HG03520 (cell line): ENCODE data around the gene ARID3A.
"Not testable (repeated sequence)": the region's sequence is repeated elsewhere in the genome, so short reads cannot be mapped to it uniquely, and the experiment has no call there.

Experiments used
- ATAC-seq: cut with Tn5 transposase; IDR thresholded peaks from one replicate; pipeline ENCODE4 v1.9.1; 2021; ENCODE audit warnings: mild to moderate bottlenecking, moderate library complexity; ENCODE audit not compliant: unreplicated experiment

ARID3A gene

GRCh38 chr19:945401-946252 lies 19.8 kb downstream of the ARID3A start:
- no peak for ATAC-seq

GRCh38 chr19:947090-947706 lies 21.4 kb downstream of the ARID3A start:
- no peak for ATAC-seq

GRCh38 chr19:947707-948539 lies 22.1 kb downstream of the ARID3A start:
- peak; percentile 61 for ATAC-seq

- ATAC-seq: no peak
Measured at GRCh38 chr19:948842-949496, 23.1 kb downstream of the ARID3A start.

GRCh38 chr19:950352-951066 lies 24.7 kb downstream of the ARID3A start:
- ATAC-seq: no peak

GRCh38 chr19:952049-952679 lies 26.3 kb downstream of the ARID3A start:
- no peak for ATAC-seq

- ATAC-seq: no peak
Measured at GRCh38 chr19:952680-953444, 27.0 kb downstream of the ARID3A start.

- ATAC-seq: no peak
Measured at GRCh38 chr19:953445-954271, 27.8 kb downstream of the ARID3A start.

- ATAC-seq: no peak
Measured at GRCh38 chr19:954272-954671, 28.4 kb downstream of the ARID3A start.

GRCh38 chr19:954672-955494 lies 29.0 kb downstream of the ARID3A start:
- ATAC-seq: no peak

GRCh38 chr19:955803-956765 lies 30.2 kb downstream of the ARID3A start:
- no peak for ATAC-seq

- ATAC-seq: no peak
Measured at GRCh38 chr19:956766-957440, 31.1 kb downstream of the ARID3A start.

- ATAC-seq: not testable (repeated sequence)
Measured at GRCh38 chr19:957578-957977, 31.7 kb downstream of the ARID3A start.

- no peak for ATAC-seq
Measured at GRCh38 chr19:958967-959855, 33.4 kb downstream of the ARID3A start.

GRCh38 chr19:960020-960419 lies 34.2 kb downstream of the ARID3A start:
- ATAC-seq: no peak
